ENCODE results near the gene BARD1.
"Not testable (repeated sequence)": the region's sequence is repeated elsewhere in the genome, so short reads cannot be mapped to it uniquely, and the experiment has no call there.

The BARD1 gene

GRCh38 chr2:214765180-214765579 is 44.3 kb downstream of the BARD1 start:
- DNase-seq (ENCODE audit: low read depth in 2 of 2), result no peak

- DNase-seq (ENCODE audit: low read depth in 2 of 2), result no peak
These were observed 56.0 kb downstream of the BARD1 start for GRCh38 chr2:214753455-214753854.

GRCh38 chr2:214750529-214750928 is 59.0 kb downstream of the BARD1 start:
- no peak for DNase-seq (ENCODE audit: low read depth in 2 of 2)

- no peak for DNase-seq (ENCODE audit: low read depth in 2 of 2)
These were observed 61.5 kb downstream of the BARD1 start for GRCh38 chr2:214747992-214748391.

GRCh38 chr2:214742119-214742518 is 67.4 kb downstream of the BARD1 start:
- DNase-seq (ENCODE audit: low read depth in 2 of 2), result no peak

- no peak for DNase-seq (ENCODE audit: low read depth in 2 of 2)
These were observed 68.6 kb downstream of the BARD1 start for GRCh38 chr2:214740867-214741395.

- no peak for DNase-seq (ENCODE audit: low read depth in 2 of 2)
These were observed 72.3 kb downstream of the BARD1 start for GRCh38 chr2:214737188-214737587.

- no peak for DNase-seq (ENCODE audit: low read depth in 2 of 2)
These were observed 78.6 kb downstream of the BARD1 start for GRCh38 chr2:214730800-214731407.

GRCh38 chr2:214730248-214730647 is 79.2 kb downstream of the BARD1 start:
- no peak for DNase-seq (ENCODE audit: low read depth in 2 of 2)

- DNase-seq (ENCODE audit: low read depth in 2 of 2), result no peak
These were observed 84.7 kb downstream of the BARD1 start for GRCh38 chr2:214724741-214725140.

- not testable (repeated sequence) for DNase-seq (ENCODE audit: low read depth in 2 of 2)
These were observed 91.6 kb downstream of the BARD1 start for GRCh38 chr2:214717837-214718236.

GRCh38 chr2:214716811-214717560 is 92.5 kb downstream of the BARD1 start:
- DNase-seq (ENCODE audit: low read depth in 2 of 2), result no peak

- no peak for DNase-seq (ENCODE audit: low read depth in 2 of 2)
These were observed 94.5 kb downstream of the BARD1 start for GRCh38 chr2:214715025-214715424.

GRCh38 chr2:214713080-214713830 is 96.2 kb downstream of the BARD1 start:
- DNase-seq (ENCODE audit: low read depth in 2 of 2), result no peak

- no peak for DNase-seq (ENCODE audit: low read depth in 2 of 2)
These were observed 98.8 kb downstream of the BARD1 start for GRCh38 chr2:214710729-214711128.

- DNase-seq (ENCODE audit: low read depth in 2 of 2), result no peak
These were observed 102.5 kb downstream of the BARD1 start for GRCh38 chr2:214706986-214707385.

GRCh38 chr2:214699236-214699635 is 110.2 kb downstream of the BARD1 start:
- no peak for DNase-seq (ENCODE audit: low read depth in 2 of 2)

- DNase-seq (ENCODE audit: low read depth in 2 of 2), result no peak
These were observed 112.8 kb downstream of the BARD1 start for GRCh38 chr2:214696681-214697080.

- DNase-seq (ENCODE audit: low read depth in 2 of 2), result no peak
These were observed 113.7 kb downstream of the BARD1 start for GRCh38 chr2:214695789-214696188.

GRCh38 chr2:214683557-214683956 is 125.9 kb downstream of the BARD1 start:
- not testable (repeated sequence) for DNase-seq (ENCODE audit: low read depth in 2 of 2)

GRCh38 chr2:214679736-214680135 is 129.7 kb downstream of the BARD1 start:
- DNase-seq (ENCODE audit: low read depth in 2 of 2), result no peak

- DNase-seq (ENCODE audit: low read depth in 2 of 2), result no peak
These were observed 132.9 kb downstream of the BARD1 start for GRCh38 chr2:214676421-214677089.

Data from stimulated activated CD8-positive, alpha-beta memory T cell treated with anti-CD3 and anti-CD28 coated beads, Interleukin-2, amount 100 ng/mL, for 1 hour (primary cell).